Skeletal muscle cell (primary cell): ENCODE measurements around the gene NCAPD3.

Source experiments
- DNase-seq: peaks from one replicate; pipeline ENCODE4 v3.0.0-alpha.2; 2010; ENCODE audit warnings: low read depth
- H3K4me3 ChIP-seq: 2 replicates; pipeline ENCODE4 v1.5.1; 2011; ENCODE audit warnings: low read depth, mild to moderate bottlenecking, control low read depth, low read length, moderate library complexity

NCAPD3 gene

GRCh38 chr11:134145715-134146114, 78.1 kb downstream of the NCAPD3 start:
- H3K4me3 ChIP-seq, result no peak overlapping the region

GRCh38 chr11:134144744-134145143, 79.0 kb downstream of the NCAPD3 start:
- H3K4me3 ChIP-seq, result no peak overlapping the region
- no peak for DNase-seq

More at GRCh38 chr11:134145715-134146114, 78.1 kb downstream of the NCAPD3 start:
- DNase-seq, result no peak

- DNase-seq, result no peak
These were observed 80.0 kb downstream of the NCAPD3 start for GRCh38 chr11:134143801-134144200.

GRCh38 chr11:134142536-134142935, 81.2 kb downstream of the NCAPD3 start:
- no peak overlapping the region for H3K4me3 ChIP-seq
- DNase-seq, result peak; percentile 49

More at GRCh38 chr11:134143801-134144200, 80.0 kb downstream of the NCAPD3 start:
- no peak overlapping the region for H3K4me3 ChIP-seq

GRCh38 chr11:134140961-134141490, 82.7 kb downstream of the NCAPD3 start:
- no peak for DNase-seq
- no peak overlapping the region for H3K4me3 ChIP-seq

- H3K4me3 ChIP-seq, result no peak overlapping the region
- peak; percentile 52 for DNase-seq
These were observed 83.9 kb downstream of the NCAPD3 start for GRCh38 chr11:134139873-134140331.

- no peak overlapping the region for H3K4me3 ChIP-seq
- DNase-seq, result no peak
These were observed 84.4 kb downstream of the NCAPD3 start for GRCh38 chr11:134139303-134139872.

GRCh38 chr11:134138376-134138775, 85.4 kb downstream of the NCAPD3 start:
- no peak overlapping the region for H3K4me3 ChIP-seq
- DNase-seq, result no peak

- no peak overlapping the region for H3K4me3 ChIP-seq
- no peak for DNase-seq
These were observed 89.6 kb downstream of the NCAPD3 start for GRCh38 chr11:134134167-134134566.

GRCh38 chr11:134132808-134133207, 91.0 kb downstream of the NCAPD3 start:
- DNase-seq, result no peak
- H3K4me3 ChIP-seq, result no peak overlapping the region

GRCh38 chr11:134131628-134132244, 92.0 kb downstream of the NCAPD3 start:
- DNase-seq, result no peak
- no peak overlapping the region for H3K4me3 ChIP-seq

- peak; percentile 73 for DNase-seq
- no peak overlapping the region for H3K4me3 ChIP-seq
These were observed 97.4 kb downstream of the NCAPD3 start for GRCh38 chr11:134126217-134126822.

- H3K4me3 ChIP-seq, result no peak overlapping the region
- no peak for DNase-seq
These were observed 98.3 kb downstream of the NCAPD3 start for GRCh38 chr11:134125507-134125906.

- peak overlapping the region; percentile 45 for H3K4me3 ChIP-seq
- DNase-seq, result no peak
These were observed 98.9 kb downstream of the NCAPD3 start for GRCh38 chr11:134124660-134125451.

- no peak overlapping the region for H3K4me3 ChIP-seq
- DNase-seq, result peak; percentile 41
These were observed 102.7 kb downstream of the NCAPD3 start for GRCh38 chr11:134120921-134121526.

GRCh38 chr11:134120143-134120850, 103.5 kb downstream of the NCAPD3 start:
- peak; percentile 86 for DNase-seq

GRCh38 chr11:134119094-134119493, 104.7 kb downstream of the NCAPD3 start:
- no peak overlapping the region for H3K4me3 ChIP-seq
- peak; percentile 56 for DNase-seq

More at GRCh38 chr11:134120143-134120850, 103.5 kb downstream of the NCAPD3 start:
- H3K4me3 ChIP-seq, result peak overlapping the region; percentile 5

GRCh38 chr11:134118006-134118405, 105.8 kb downstream of the NCAPD3 start:
- H3K4me3 ChIP-seq, result no peak overlapping the region
- no peak for DNase-seq

GRCh38 chr11:134116210-134116609, 107.6 kb downstream of the NCAPD3 start:
- no peak for DNase-seq
- no peak overlapping the region for H3K4me3 ChIP-seq
